SK-N-SH (cell line): ENCODE measurements around the gene MAGI3. TPM values are rescaled to one million over a fixed set of nuclear protein-coding genes. Genes with fewer than 3 reads are reported as not detected.
A peak's percentile ranks its signal among the peaks of the same experiment; 100 is the strongest.

ENCODE experiments used
- CTCF ChIA-PET: fragments of 300-600, 350-600 bp; formaldehyde crosslinking; extraction: SDS; loops from one replicate; lab custom pipeline; 2021; lab: Yijun Ruan, JAX
- POLR2A ChIA-PET: fragments of 350-600 bp; sonication (Branson Sonifier 250); formaldehyde crosslinking; extraction: SDS; loops from one replicate; lab custom pipeline; 2020; ENCODE audit warnings: antibody characterized with exemption, inconsistent platforms; lab: Yijun Ruan, JAX
- DNase-seq: peaks from one replicate; pipeline ENCODE4 v3.0.0; 2012
- H2AFZ ChIP-seq: fragments of 200-600 bp; sonication (generic); 2 replicates; pipeline ENCODE4 v1.8.1; 2016; ENCODE audit warnings: antibody characterized with exemption, mild to moderate bottlenecking, low read depth
- H3F3A ChIP-seq: fragments of 200-600 bp; sonication (generic); replicated peaks from 2 replicates; pipeline ENCODE3; 2016; ENCODE audit warnings: antibody characterized with exemption, mild to moderate bottlenecking; ENCODE audit not compliant: insufficient read depth
- H3K27ac ChIP-seq, 2 experiments: fragments of 200-500 bp in 1 of 2; fragments of 200-600 bp in 1 of 2; sonication (Bioruptor generic) in 1 of 2; sonication (generic), shearing (Covaris generic) in 1 of 2; 2 replicates each; pipeline versions ENCODE4 v1.5.1 to v1.6.1; 2014 to 2016; ENCODE audit warnings: low read depth in 2 of 2, inconsistent platforms in 1 of 2, low read length in 1 of 2, mild to moderate bottlenecking in 1 of 2, mixed read lengths in 1 of 2
- H3K27me3 ChIP-seq: fragments of 200-600 bp; sonication (generic), shearing (Covaris generic); 2 replicates; pipeline ENCODE4 v1.6.1; 2016; ENCODE audit warnings: mixed run types; ENCODE audit not compliant: insufficient read depth
- H3K36me3 ChIP-seq, 2 experiments: fragments of 200-500 bp in 1 of 2; fragments of 200-600 bp in 1 of 2; sonication (Bioruptor generic) in 1 of 2; sonication (generic) in 1 of 2; replicated peaks in 1 of 2; 2 replicates each; pipeline versions ENCODE3 to v1.5.1; 2014 to 2016; ENCODE audit warnings: low read length in 1 of 2, mild to moderate bottlenecking in 1 of 2; ENCODE audit not compliant: insufficient read depth in 2 of 2, control insufficient read depth in 1 of 2
- H3K4me1 ChIP-seq, 2 experiments: fragments of 200-500 bp in 1 of 2; fragments of 200-600 bp in 1 of 2; sonication (Bioruptor generic) in 1 of 2; sonication (generic), shearing (Covaris generic) in 1 of 2; 2 replicates each; pipeline versions ENCODE4 v1.5.1 to v1.6.1; 2014 to 2016; ENCODE audit warnings: low read depth in 1 of 2, low read length in 1 of 2, mixed run types in 1 of 2; ENCODE audit not compliant: insufficient read depth in 2 of 2, control insufficient read depth in 1 of 2
- H3K4me2 ChIP-seq: fragments of 200-600 bp; sonication (generic), shearing (Covaris generic); 2 replicates; pipeline ENCODE4 v1.6.1; 2017; ENCODE audit warnings: mixed run types
- H3K4me3 ChIP-seq, 2 experiments: fragments of 200-500 bp in 1 of 2; fragments of 200-600 bp in 1 of 2; sonication (Bioruptor generic) in 1 of 2; sonication (generic), shearing (Covaris generic) in 1 of 2; 2 replicates each; pipeline versions ENCODE4 v1.5.1 to v1.8.1; 2014 to 2016; ENCODE audit warnings: low read depth in 2 of 2, inconsistent platforms in 1 of 2, low read length in 1 of 2, mild to moderate bottlenecking in 1 of 2, mixed read lengths in 1 of 2, moderate library complexity in 1 of 2
- H3K79me2 ChIP-seq: fragments of 200-600 bp; sonication (generic); 2 replicates; pipeline ENCODE4 v1.8.1; 2017; ENCODE audit warnings: mild to moderate bottlenecking; ENCODE audit not compliant: insufficient read depth
- H3K9ac ChIP-seq: fragments of 200-600 bp; sonication (generic); 2 replicates; pipeline ENCODE4 v1.6.1; 2017; ENCODE audit warnings: mixed run types
- H3K9me2 ChIP-seq: fragments of 200-600 bp; sonication (generic); 2 replicates; pipeline ENCODE4 v1.6.1; 2017; ENCODE audit warnings: mixed run types
- H3K9me3 ChIP-seq: fragments of 200-600 bp; sonication (generic); 2 replicates; pipeline ENCODE4 v1.6.1; 2017; ENCODE audit warnings: mixed run types, mild to moderate bottlenecking, moderate library complexity
- H4K20me1 ChIP-seq: fragments of 200-600 bp; sonication (generic); 2 replicates; pipeline ENCODE4 v1.6.1; 2017; ENCODE audit warnings: mild to moderate bottlenecking, mixed run types; ENCODE audit not compliant: insufficient read depth
- CHD2 ChIP-seq: fragments of 150-350 bp; IDR thresholded peaks from 2 replicates; pipeline ENCODE4 v1.6.1; 2018; ENCODE audit warnings: low read length; ENCODE audit not compliant: partially characterized antibody
- EP300 ChIP-seq, 2 experiments: IDR thresholded peaks; 2 replicates each; pipeline versions ENCODE4 v1.4.0 to v1.6.1; 2012; ENCODE audit warnings: borderline replicate concordance in 1 of 2, low read depth in 1 of 2, low read length in 1 of 2
- EZH2phosphoT487 ChIP-seq: fragments of 200-600 bp; sonication (generic); IDR thresholded peaks from 2 replicates; pipeline ENCODE4 v1.6.1; 2017; ENCODE audit warnings: low read depth, mixed run types, mild to moderate bottlenecking, antibody characterized with exemption, moderate library complexity, borderline replicate concordance
- FOSL2 ChIP-seq: IDR thresholded peaks from 2 replicates; pipeline ENCODE4 v1.4.0; 2012; ENCODE audit warnings: low read depth, mild to moderate bottlenecking, moderate library complexity, borderline replicate concordance
- GATA2 ChIP-seq: sonication (generic); formaldehyde crosslinking; IDR thresholded peaks from 2 replicates; pipeline ENCODE4 v1.5.0; 2020; ENCODE audit warnings: mild to moderate bottlenecking, missing genetic modification reagents
- JUND ChIP-seq: IDR thresholded peaks from 2 replicates; pipeline ENCODE4 v1.4.0; 2012
- MAX ChIP-seq: IDR thresholded peaks from 2 replicates; pipeline ENCODE4 v1.4.0; 2012; ENCODE audit warnings: low read depth
- PBX3 ChIP-seq: IDR thresholded peaks from 2 replicates; pipeline ENCODE4; 2012
- POLR2AphosphoS5 ChIP-seq: IDR thresholded peaks from 2 replicates; pipeline ENCODE4 v1.6.1; 2012; ENCODE audit warnings: low read depth, low read length
- RCOR1 ChIP-seq: fragments of 150-350 bp; IDR thresholded peaks from 2 replicates; pipeline ENCODE4 v1.6.1; 2017; ENCODE audit warnings: antibody characterized with exemption, low read length
- REST ChIP-seq: IDR thresholded peaks from 2 replicates; pipeline ENCODE4 v1.6.1; 2012; ENCODE audit warnings: mild to moderate bottlenecking, low read depth, low read length, moderate library complexity
- RFX5 ChIP-seq: IDR thresholded peaks from 2 replicates; pipeline ENCODE4 v1.6.1; 2012; ENCODE audit warnings: mild to moderate bottlenecking, improper control_type of control experiment, low read length
- SMC3 ChIP-seq: IDR thresholded peaks from 2 replicates; pipeline ENCODE4 v1.6.1; 2012; ENCODE audit warnings: low read depth, low read length, improper control_type of control experiment
- TAF1 ChIP-seq: IDR thresholded peaks from 2 replicates; pipeline ENCODE4 v1.6.1; 2012; ENCODE audit warnings: low read depth, mild to moderate bottlenecking, low read length, moderate library complexity, borderline replicate concordance
- TCF12 ChIP-seq: IDR thresholded peaks from 2 replicates; pipeline ENCODE4 v1.4.0; 2012
- WGBS: methylation state at CpG from one replicate; pipeline ENCODE4 v1.1.6; 2017; ENCODE audit warnings: low lambda C conversion rate; 5-methylcytosine and 5-hydroxymethylcytosine counted together
- polyA plus RNA-seq, 3 experiments: library from polyadenylated mRNA; depleted of rRNA; stranded (reverse); fragments of >200 nt; gene quantifications; 2 replicates each; pipeline ENCODE4 v1.2.3, GENCODE V29; 2012

The MAGI3 gene
- polyA plus RNA-seq, 1 of the 3 experiments (the other 2 are of a cell fraction): 2.9 TPM

- Histone ChIP-seq H3K4me1 (peaks cover 12 to 16% of the 10 kb centered on the region in 2 experiments; a peak in 3 of 4 replicates), H2AFZ (no peak overlapping the region), H3K27me3 (no peaks in the 10 kb centered on the region), H3K36me3 (peaks cover 23 to 41% of the 10 kb centered on the region in 2 experiments), H3K79me2 (no peaks in the 10 kb centered on the region), H3K9ac (no peak overlapping the region), H3K4me3 (no peak overlapping the region), H3K9me2 (no peaks in the 10 kb centered on the region), H3K27ac (peak overlapping the region in 1 of 2 experiments; percentile 73; a peak in 2 of 4 replicates), H3F3A (peaks cover 30% of the 10 kb centered on the region), H3K9me3 (no peaks in the 10 kb centered on the region), H4K20me1 (no peaks in the 10 kb centered on the region), H3K4me2 (no peak overlapping the region)
- ChIA-PET CTCF (interaction anchor here (0.6 to 5.5 kb wide), 6 partner anchors 16 to 604 kb away, joined by 3 to 32 read pairs (median 3); partner anchors contain the start of gene LRIG2), POLR2A (no interaction called here)
- DNase-seq: no peak
- WGBS: 98% methylated on average over 5 of the region's 5 CpGs
- TF ChIP-seq CHD2 (no peak), TCF12 (no peak), POLR2AphosphoS5 (no peak), SMC3 (no peak), EZH2phosphoT487 (no peak), RCOR1 (no peak), TAF1 (no peak), GATA2 (CRISPR knock-in tag) (no peak), EP300 (IDR thresholded peaks at IDR 0.05; ENCODE audit: borderline replicate concordance in 1 of 2, low read depth in 1 of 2, low read length in 1 of 2) (no peak), PBX3 (no peak), REST (no peak), RFX5 (no peak), JUND (no peak), MAX (no peak), FOSL2 (no peak)
Observed at GRCh38 chr1:113676524-113676923, 286.2 kb downstream of the MAGI3 start.
